IMR-90 (cell line): ENCODE measurements around the gene PLIN4. TPM values are rescaled to one million over a fixed set of nuclear protein-coding genes. Genes with fewer than 3 reads are reported as not detected.

Experiments used
- ATAC-seq: fragments of 200-7000 bp; cut with Tn5 transposase; 2 replicates; pipeline ENCODE4 v1.9.1; 2020; ENCODE audit warnings: low read depth, mild to moderate bottlenecking, moderate library complexity
- BruUV-seq: library from RNA; stranded (reverse); fragments of 400-500 nt; replicated peaks from 2 replicates; lab custom pipeline; 2021; lab: Mats Ljungman, UMichigan
- CTCF ChIA-PET: fragments of 300-600 bp; formaldehyde crosslinking; extraction: SDS; loops from one replicate; lab custom pipeline; 2021; ENCODE audit warnings: antibody characterized with exemption; lab: Yijun Ruan, JAX
- POLR2A ChIA-PET: fragments of 300-600 bp; sonication (Branson Sonifier 250); formaldehyde crosslinking; loops from one replicate; lab custom pipeline; 2022; ENCODE audit warnings: antibody characterized with exemption; ENCODE audit not compliant: unreplicated experiment; lab: Charles Lee
- DNase-seq: peaks from one replicate; pipeline ENCODE4 v3.0.0; 2013
- H2AFZ ChIP-seq: replicated peaks from 2 replicates; pipeline ENCODE3; 2013; ENCODE audit warnings: low read length, mild to moderate bottlenecking; ENCODE audit not compliant: poor library complexity
- H2AK5ac ChIP-seq: 2 replicates; pipeline ENCODE4 v1.6.1; 2013; ENCODE audit warnings: low read depth, low read length, inconsistent platforms
- H2AK9ac ChIP-seq: replicated peaks from 2 replicates; pipeline ENCODE3; 2013; ENCODE audit warnings: mild to moderate bottlenecking, low read depth, low read length, moderate library complexity; ENCODE audit not compliant: poor library complexity
- H2BK120ac ChIP-seq: 2 replicates; pipeline ENCODE4 v1.6.1; 2013; ENCODE audit warnings: low read depth, low read length, inconsistent platforms
- H2BK15ac ChIP-seq: 3 replicates; pipeline ENCODE4 v1.6.1; 2013; ENCODE audit warnings: low read depth, low read length, inconsistent platforms
- H2BK20ac ChIP-seq: 2 replicates; pipeline ENCODE4 v1.6.1; 2013; ENCODE audit warnings: low read depth, mild to moderate bottlenecking, inconsistent platforms, low read length, moderate library complexity
- H2BK5ac ChIP-seq: 2 replicates; pipeline ENCODE4 v1.6.1; 2013; ENCODE audit warnings: mild to moderate bottlenecking, low read depth, low read length, inconsistent platforms; ENCODE audit not compliant: poor library complexity, severe bottlenecking
- H3K14ac ChIP-seq: replicated peaks from 2 replicates; pipeline ENCODE4 v1.6.1; 2013; ENCODE audit warnings: low read depth, low read length, inconsistent platforms
- H3K18ac ChIP-seq: 2 replicates; pipeline ENCODE4 v1.6.1; 2013; ENCODE audit warnings: low read depth, low read length, control low read depth
- H3K23ac ChIP-seq: 2 replicates; pipeline ENCODE4 v1.6.1; 2013; ENCODE audit warnings: low read depth, low read length, inconsistent platforms
- H3K27ac ChIP-seq: 2 replicates; pipeline ENCODE4 v1.5.1; 2013; ENCODE audit warnings: mild to moderate bottlenecking, control low read depth, low read length; ENCODE audit not compliant: insufficient read depth
- H3K27me3 ChIP-seq: 2 replicates; pipeline ENCODE4 v1.6.1; 2013; ENCODE audit warnings: low read length; ENCODE audit not compliant: control insufficient read depth, insufficient read depth
- H3K36me3 ChIP-seq: 2 replicates; pipeline ENCODE4 v1.6.1; 2013; ENCODE audit warnings: low read length, mixed read lengths; ENCODE audit not compliant: control insufficient read depth, insufficient read depth
- H3K4ac ChIP-seq: 2 replicates; pipeline ENCODE4 v1.6.1; 2013; ENCODE audit warnings: low read depth, low read length, inconsistent platforms
- H3K4me1 ChIP-seq: 2 replicates; pipeline ENCODE4 v1.6.1; 2013; ENCODE audit warnings: low read length, mixed read lengths; ENCODE audit not compliant: control insufficient read depth, insufficient read depth
- H3K4me2 ChIP-seq: 2 replicates; pipeline ENCODE4 v1.6.1; 2013; ENCODE audit warnings: low read depth, mild to moderate bottlenecking, control low read depth, low read length, moderate library complexity
- H3K4me3 ChIP-seq: 2 replicates; pipeline ENCODE4 v1.5.1; 2013; ENCODE audit warnings: low read depth, mild to moderate bottlenecking, control low read depth, low read length, moderate library complexity; ENCODE audit not compliant: insufficient read depth
- H3K56ac ChIP-seq: 2 replicates; pipeline ENCODE4 v1.6.1; 2013; ENCODE audit warnings: low read length, inconsistent platforms; ENCODE audit not compliant: insufficient read depth; ENCODE audit errors: extremely low read depth
- H3K79me1 ChIP-seq, 2 experiments: 2 replicates each; pipeline ENCODE4 v1.6.1; 2013; ENCODE audit warnings: low read length in 2 of 2, inconsistent platforms in 1 of 2, low read depth in 1 of 2
- H3K9ac ChIP-seq: 2 replicates; pipeline ENCODE4 v1.6.1; 2013; ENCODE audit warnings: low read depth, low read length, control low read depth
- H3K9me1 ChIP-seq: 2 replicates; pipeline ENCODE4 v1.6.1; 2013; ENCODE audit warnings: low read length, inconsistent platforms; ENCODE audit not compliant: insufficient read depth
- H3K9me3 ChIP-seq: 2 replicates; pipeline ENCODE4 v1.6.1; 2013; ENCODE audit warnings: low read length; ENCODE audit not compliant: control insufficient read depth, insufficient read depth
- H4K20me1 ChIP-seq: 2 replicates; pipeline ENCODE4 v1.6.1; 2013; ENCODE audit warnings: low read length, inconsistent platforms; ENCODE audit not compliant: insufficient read depth
- H4K5ac ChIP-seq: 2 replicates; pipeline ENCODE4 v1.6.1; 2013; ENCODE audit warnings: mild to moderate bottlenecking, low read depth, low read length, control low read depth
- H4K8ac ChIP-seq, 2 experiments: 2 replicates each; pipeline ENCODE4 v1.6.1; 2013; ENCODE audit warnings: low read depth in 2 of 2, low read length in 2 of 2, control low read depth in 1 of 2, inconsistent platforms in 1 of 2
- H4K91ac ChIP-seq: 2 replicates; pipeline ENCODE4 v1.6.1; 2013; ENCODE audit warnings: low read depth, low read length, inconsistent platforms; ENCODE audit not compliant: insufficient read depth
- CHD1 ChIP-seq: IDR thresholded peaks from 2 replicates; pipeline ENCODE4 v1.6.1; 2012; ENCODE audit warnings: low read depth, low read length, improper control_type of control experiment
- MAZ ChIP-seq: IDR thresholded peaks from 2 replicates; pipeline ENCODE4 v1.6.1; 2012; ENCODE audit warnings: low read depth, mild to moderate bottlenecking, low read length, improper control_type of control experiment, moderate library complexity, borderline replicate concordance
- MXI1 ChIP-seq: IDR thresholded peaks from 2 replicates; pipeline ENCODE4 v1.6.1; 2012; ENCODE audit warnings: low read depth, mild to moderate bottlenecking, low read length, moderate library complexity, borderline replicate concordance
- RAD21 ChIP-seq: IDR thresholded peaks from 2 replicates; pipeline ENCODE4 v1.6.1; 2012; ENCODE audit warnings: low read length, improper control_type of control experiment
- RCOR1 ChIP-seq: IDR thresholded peaks from 2 replicates; pipeline ENCODE4 v1.6.1; 2012; ENCODE audit warnings: mild to moderate bottlenecking, low read length, improper control_type of control experiment; ENCODE audit not compliant: insufficient replicate concordance
- RFX5 ChIP-seq: IDR thresholded peaks from 2 replicates; pipeline ENCODE4 v1.8.0; 2012; ENCODE audit warnings: low read depth, mild to moderate bottlenecking, low read length, moderate library complexity
- USF2 ChIP-seq: fragments of 150-350 bp; IDR thresholded peaks from 2 replicates; pipeline ENCODE4 v1.6.1; 2017; ENCODE audit warnings: mild to moderate bottlenecking, antibody characterized with exemption, low read length, low read depth
- WGBS, 2 experiments: methylation state at CpG; one replicate each; pipeline versions ENCODE4 v1.1.5 to v1.1.7; 2013; ENCODE audit warnings: missing lambda C conversion rate in 2 of 2; ENCODE audit not compliant: insufficient read length in 1 of 2; ENCODE audit errors: extremely low coverage in 2 of 2; 5-methylcytosine and 5-hydroxymethylcytosine counted together
- dilution Hi-C: fragments of 300-500 bp; cut with HindIII; formaldehyde crosslinking; loops from one replicate; pipeline ENCODE4 v1.14.3; 2018; ENCODE audit warnings: low sequenced_read_pairs; ENCODE audit not compliant: unreplicated experiment
- in situ Hi-C: fragments of 300-500 bp; cut with MboI; formaldehyde crosslinking; loops from 3 replicates; pipeline ENCODE4 v1.14.3; 2019; ENCODE audit warnings: low sequenced_read_pairs, inconsistent platforms, mixed read lengths
- intact Hi-C: fragments of 100-400 bp; cut with micrococcal nuclease; formaldehyde crosslinking; loops from 2 replicates; pipeline ENCODE4 v1.10.0; 2022
- polyA plus RNA-seq, 3 experiments: library from polyadenylated mRNA; depleted of rRNA; stranded (reverse); fragments of >200 nt; gene quantifications; 2 replicates each; pipeline ENCODE4 v1.2.3, GENCODE V29; 2012; ENCODE audit warnings: low replicate concordance in 1 of 3
- total RNA-seq: library from RNA; depleted of rRNA; stranded (reverse); fragments of >200 nt; gene quantifications from 2 replicates; pipeline ENCODE4 v1.2.3, GENCODE V29; 2012

Gene PLIN4
- total and polyA plus RNA-seq, 2 of the 4 experiments (the other 2 are of a cell fraction), result under 0.01 to 0.09 TPM

GRCh38 chr19:4504891-4505569 is 13.3 kb downstream of the PLIN4 start:
- H4K8ac ChIP-seq, result no peak overlapping the region
- in situ Hi-C loops (no loop called here), dilution Hi-C loops (no loop called here), intact Hi-C loops (no loop called here)
- no peak overlapping the region for H2BK5ac ChIP-seq
- H3K14ac ChIP-seq, result no peak overlapping the region
- BruUV-seq, result no TSS peak
- TF ChIP-seq MXI1 (no peak), RAD21 (no peak), RCOR1 (no peak), USF2 (no peak), MAZ (no peak), CHD1 (no peak), RFX5 (no peak)
- no peaks in the 10 kb centered on the region for H3K9me3 ChIP-seq
- H4K20me1 ChIP-seq, result no peaks in the 10 kb centered on the region
- no peak overlapping the region for H2AFZ ChIP-seq
- H3K56ac ChIP-seq, result no peak overlapping the region
- H4K5ac ChIP-seq, result no peak overlapping the region
- H3K9me1 ChIP-seq, result peaks cover 8% of the 10 kb centered on the region; the same call in 1 of the 2 replicates
- H3K4me3 ChIP-seq, result no peak overlapping the region
- ChIA-PET CTCF (no interaction called here), POLR2A (no interaction called here)
- H2AK5ac ChIP-seq, result no peak overlapping the region
- H3K23ac ChIP-seq, result no peak overlapping the region
- 83% methylated on average over 8 of the region's 15 CpGs; no CpG with 5 or more reads in 1 of the 2 experiments for WGBS, 2 experiments
- no peaks in the 10 kb centered on the region for H3K27me3 ChIP-seq
- DNase-seq (no peak), ATAC-seq (no peak)
- H2AK9ac ChIP-seq, result no peak overlapping the region
- H3K4ac ChIP-seq, result no peak overlapping the region
- H3K27ac ChIP-seq, result no peak overlapping the region
- no peak overlapping the region for H3K4me2 ChIP-seq
- H3K79me1 ChIP-seq, result peaks cover 0 to 8% of the 10 kb centered on the region in 2 experiments; a peak in 1 of 4 replicates
- H2BK15ac ChIP-seq, result no peak overlapping the region
- H3K36me3 ChIP-seq, result peaks cover 45% of the 10 kb centered on the region
- H2BK120ac ChIP-seq, result no peak overlapping the region
- no peak overlapping the region for H2BK20ac ChIP-seq
- peaks cover 4% of the 10 kb centered on the region for H3K4me1 ChIP-seq
- no peak overlapping the region for H3K9ac ChIP-seq
- H3K18ac ChIP-seq, result no peak overlapping the region
- H4K91ac ChIP-seq, result no peak overlapping the region
